ENCODE data around the gene LMF1.

DNA sequence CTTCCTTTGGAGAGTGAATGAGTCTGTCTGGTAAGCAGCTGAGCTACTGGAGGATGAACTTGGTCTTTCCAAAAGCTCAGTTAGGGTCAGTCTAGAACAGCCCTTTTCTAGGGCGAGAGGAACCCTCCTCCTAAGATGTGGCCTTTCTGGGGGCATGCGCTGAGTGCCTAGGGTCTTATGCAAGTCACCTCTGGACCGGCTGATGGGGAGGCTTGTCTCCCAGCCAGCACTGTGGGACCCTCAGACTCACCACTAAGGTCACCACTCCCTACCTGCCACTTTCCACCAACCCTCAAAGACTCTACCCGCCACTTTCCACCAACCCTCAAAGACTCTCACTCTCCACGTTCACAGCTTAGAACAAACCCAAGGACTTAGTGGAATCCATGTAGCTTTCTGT, 26.8 kb downstream of the LMF1 start:
- TF ChIP-seq EP300 (IDR thresholded peaks at IDR 0.05) = no peak
- TF ChIP-seq, protein P1, sequence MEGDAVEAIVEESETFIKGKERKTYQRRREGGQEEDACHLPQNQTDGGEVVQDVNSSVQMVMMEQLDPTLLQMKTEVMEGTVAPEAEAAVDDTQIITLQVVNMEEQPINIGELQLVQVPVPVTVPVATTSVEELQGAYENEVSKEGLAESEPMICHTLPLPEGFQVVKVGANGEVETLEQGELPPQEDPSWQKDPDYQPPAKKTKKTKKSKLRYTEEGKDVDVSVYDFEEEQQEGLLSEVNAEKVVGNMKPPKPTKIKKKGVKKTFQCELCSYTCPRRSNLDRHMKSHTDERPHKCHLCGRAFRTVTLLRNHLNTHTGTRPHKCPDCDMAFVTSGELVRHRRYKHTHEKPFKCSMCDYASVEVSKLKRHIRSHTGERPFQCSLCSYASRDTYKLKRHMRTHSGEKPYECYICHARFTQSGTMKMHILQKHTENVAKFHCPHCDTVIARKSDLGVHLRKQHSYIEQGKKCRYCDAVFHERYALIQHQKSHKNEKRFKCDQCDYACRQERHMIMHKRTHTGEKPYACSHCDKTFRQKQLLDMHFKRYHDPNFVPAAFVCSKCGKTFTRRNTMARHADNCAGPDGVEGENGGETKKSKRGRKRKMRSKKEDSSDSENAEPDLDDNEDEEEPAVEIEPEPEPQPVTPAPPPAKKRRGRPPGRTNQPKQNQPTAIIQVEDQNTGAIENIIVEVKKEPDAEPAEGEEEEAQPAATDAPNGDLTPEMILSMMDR (IDR thresholded peaks at IDR 0.05) = no peak

Measured in upper lobe of left lung (tissue), 4 donors.